A549 treated with AZD9567 at 1 μM for 4 hours (cell line): ENCODE measurements around the gene DCLK1. TPM values are rescaled to one million over a fixed set of nuclear protein-coding genes. Genes with fewer than 3 reads are reported as not detected.

ENCODE experiments used
- total RNA-seq: library from RNA; stranded (reverse); fragments of 200-300 nt; extraction: Qiagen RNA extraction; gene quantifications from 5 replicates; pipeline ENCODE4 v1.2.3, GENCODE V29; 2022; ENCODE audit not compliant: insufficient read depth

Gene DCLK1
- 0.75 to 1.5 TPM (median 0.84 TPM) in 5 replicates for total RNA-seq

DNA sequence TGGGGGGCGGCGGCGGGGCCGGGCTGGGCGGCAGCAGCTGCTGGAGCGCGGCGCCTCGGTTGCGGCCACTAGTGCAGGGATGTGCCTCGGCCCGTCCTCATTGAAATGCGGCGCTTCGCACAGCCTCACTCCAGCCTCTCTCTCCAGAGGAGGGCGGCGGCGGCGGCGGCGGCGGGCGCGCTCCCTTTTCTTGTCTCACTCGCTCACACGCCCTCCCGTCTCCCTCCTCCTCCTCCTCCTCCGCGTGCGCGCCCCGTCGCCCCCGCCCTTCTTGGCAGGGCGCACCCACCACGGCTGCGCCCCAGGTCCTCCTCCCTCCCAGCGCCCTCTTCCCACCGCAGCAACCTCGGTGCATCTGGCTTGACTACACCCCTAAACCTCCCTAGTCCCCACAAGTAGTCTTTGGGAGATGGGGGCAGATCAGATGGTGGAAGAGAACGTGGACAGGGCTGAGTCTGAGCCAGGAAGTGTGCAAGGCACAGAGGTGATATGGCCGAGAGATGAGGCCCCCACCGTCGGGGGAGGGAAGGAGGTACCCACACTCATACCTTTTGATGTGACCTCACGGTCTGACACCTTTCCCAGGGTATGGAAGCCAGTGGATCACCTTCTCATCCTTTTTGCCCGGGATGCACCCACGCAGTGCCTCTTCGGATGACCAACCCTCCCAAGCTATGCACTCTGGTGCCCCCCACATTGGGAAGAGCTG, at the start of gene DCLK1:
Gene DCLK1 (minus strand): TSS at position 161 of the 709 bp plus-strand sequence.

Other genes with a start within 250 kb of the DCLK1 start
- gene SOHLH2, start 83.2 kb upstream of the DCLK1 start, total RNA-seq, result not detected in 5 replicates
- 0.28 to 0.39 TPM (median 0.36 TPM) in 4 of 5 replicates, not detected in the other for gene CCDC169, start 166.4 kb upstream of the DCLK1 start, total RNA-seq
- 18.5 to 21.4 TPM (median 19.3 TPM) in 5 replicates for gene SPART, start 215.0 kb upstream of the DCLK1 start, total RNA-seq